HG03066 (cell line): ENCODE data around the gene GALNT7.

Experiments used
- ATAC-seq: cut with Tn5 transposase; IDR thresholded peaks from one replicate; pipeline ENCODE4 v1.9.1; 2021; ENCODE audit warnings: low read depth; ENCODE audit not compliant: unreplicated experiment

GALNT7 gene

GRCh38 chr4:173332963-173333657, 164.5 kb downstream of the GALNT7 start:
- no peak for ATAC-seq

GRCh38 chr4:173333658-173334084, 165.1 kb downstream of the GALNT7 start:
- ATAC-seq, result peak; percentile 4

- peak; percentile 88 for ATAC-seq
Observed at GRCh38 chr4:173334085-173334890, 165.7 kb downstream of the GALNT7 start, which contains the start of gene HMGB2. Gene HMGB2 (minus strand): TSS chr4:173334358. CDS start chr4:173333649, 709 bp downstream.

- peak; percentile 37 for ATAC-seq
Observed at GRCh38 chr4:173334891-173335752, 166.5 kb downstream of the GALNT7 start.

GRCh38 chr4:173337463-173337862, 168.9 kb downstream of the GALNT7 start:
- ATAC-seq, result no peak

- no peak for ATAC-seq
Observed at GRCh38 chr4:173343832-173344397, 175.3 kb downstream of the GALNT7 start.

- no peak for ATAC-seq
Observed at GRCh38 chr4:173345648-173346047, 177.0 kb downstream of the GALNT7 start.

GRCh38 chr4:173346074-173346473, 177.5 kb downstream of the GALNT7 start:
- no peak for ATAC-seq

GRCh38 chr4:173347467-173347866, 178.9 kb downstream of the GALNT7 start:
- no peak for ATAC-seq

GRCh38 chr4:173357939-173358338, 189.3 kb downstream of the GALNT7 start:
- no peak for ATAC-seq

- no peak for ATAC-seq
Observed at GRCh38 chr4:173360587-173361221, 192.1 kb downstream of the GALNT7 start.

GRCh38 chr4:173362666-173363065, 194.1 kb downstream of the GALNT7 start:
- no peak for ATAC-seq

GRCh38 chr4:173365359-173365996, 196.9 kb downstream of the GALNT7 start:
- ATAC-seq, result no peak

- no peak for ATAC-seq
Observed at GRCh38 chr4:173367285-173367684, 198.7 kb downstream of the GALNT7 start.

GRCh38 chr4:173367946-173368345, 199.3 kb downstream of the GALNT7 start:
- no peak for ATAC-seq

GRCh38 chr4:173370130-173370476, 201.5 kb downstream of the GALNT7 start:
- peak; percentile 4 for ATAC-seq

GRCh38 chr4:173370477-173371291, 202.1 kb downstream of the GALNT7 start, which contains the start of gene SAP30:
Gene SAP30 (plus strand): TSS chr4:173370954. CDS start chr4:173371183, 229 bp downstream.
- peak; percentile 63 for ATAC-seq

- peak; percentile 13 for ATAC-seq
Observed at GRCh38 chr4:173371292-173372192, 202.9 kb downstream of the GALNT7 start.
